Mesendoderm (in vitro differentiated cells): Measurements from ENCODE around the gene ST7.

Source experiments
- DNase-seq: peaks from one replicate; pipeline ENCODE4 v3.0.0; 2013
- H2AK5ac ChIP-seq: 2 replicates; pipeline ENCODE4 v1.6.1; 2013; ENCODE audit warnings: low read length, inconsistent platforms
- H2BK120ac ChIP-seq: 2 replicates; pipeline ENCODE4 v1.6.1; 2013; ENCODE audit warnings: low read depth, mild to moderate bottlenecking, low read length, moderate library complexity, mixed read lengths
- H2BK15ac ChIP-seq: replicated peaks from 2 replicates; pipeline ENCODE4 v1.6.1; 2013; ENCODE audit warnings: low read depth, mild to moderate bottlenecking, moderate library complexity
- H2BK5ac ChIP-seq: 2 replicates; pipeline ENCODE4 v1.6.1; 2013; ENCODE audit warnings: low read length, inconsistent platforms
- H3K18ac ChIP-seq: 2 replicates; pipeline ENCODE4 v1.6.1; 2013; ENCODE audit warnings: mild to moderate bottlenecking, low read length, mixed read lengths
- H3K23ac ChIP-seq: one replicate; pipeline ENCODE4 v1.6.1; 2013; ENCODE audit warnings: low read length
- H3K27ac ChIP-seq: 2 replicates; pipeline ENCODE4 v1.5.1; 2013; ENCODE audit warnings: low read depth, mild to moderate bottlenecking, inconsistent platforms, low read length, moderate library complexity
- H3K27me3 ChIP-seq: 2 replicates; pipeline ENCODE4 v1.6.1; 2013; ENCODE audit warnings: low read length, control low read depth, mild to moderate bottlenecking, inconsistent platforms; ENCODE audit not compliant: insufficient read depth, poor library complexity
- H3K36me3 ChIP-seq: 2 replicates; pipeline ENCODE4 v1.6.1; 2013; ENCODE audit warnings: low read length, inconsistent platforms; ENCODE audit not compliant: control insufficient read depth, insufficient read depth
- H3K4ac ChIP-seq: one replicate; pipeline ENCODE4 v1.6.1; 2013; ENCODE audit warnings: low read depth, mild to moderate bottlenecking, low read length, moderate library complexity
- H3K4me1 ChIP-seq: 2 replicates; pipeline ENCODE4 v1.6.1; 2013; ENCODE audit warnings: low read depth, low read length, inconsistent platforms; ENCODE audit not compliant: control insufficient read depth
- H3K4me2 ChIP-seq: 2 replicates; pipeline ENCODE4 v1.6.1; 2013; ENCODE audit warnings: low read length
- H3K4me3 ChIP-seq: 2 replicates; pipeline ENCODE4 v1.5.1; 2013; ENCODE audit warnings: mild to moderate bottlenecking, low read length
- H3K56ac ChIP-seq: one replicate; pipeline ENCODE4 v1.6.1; 2013; ENCODE audit warnings: low read length
- H3K79me1 ChIP-seq: 2 replicates; pipeline ENCODE4 v1.6.1; 2013; ENCODE audit warnings: low read length, inconsistent platforms
- H3K79me2 ChIP-seq: 2 replicates; pipeline ENCODE4 v1.6.1; 2013; ENCODE audit warnings: mild to moderate bottlenecking, low read length; ENCODE audit not compliant: control insufficient read depth, insufficient read depth
- H3K9ac ChIP-seq: 2 replicates; pipeline ENCODE4 v1.6.1; 2013; ENCODE audit warnings: low read length, inconsistent platforms
- H4K5ac ChIP-seq: one replicate; pipeline ENCODE4 v1.6.1; 2013; ENCODE audit warnings: low read length
- H4K8ac ChIP-seq: one replicate; pipeline ENCODE4 v1.6.1; 2013; ENCODE audit warnings: low read depth, mild to moderate bottlenecking, control low read depth, low read length, moderate library complexity
- WGBS: extraction: QIAGEN DNeasy Blood & Tissue Kit; methylation state at CpG from one replicate; pipeline ENCODE4 v1.1.7; 2013; ENCODE audit warnings: low lambda C conversion rate, missing lambda C conversion rate; ENCODE audit not compliant: insufficient coverage; ENCODE audit errors: extremely low coverage; 5-methylcytosine and 5-hydroxymethylcytosine counted together

The ST7 gene

GRCh38 chr7:117012696-117013095, 59.4 kb downstream of the ST7 start:
- H3K4me2 ChIP-seq, result no peak overlapping the region
- no peaks in the 10 kb centered on the region for H3K27me3 ChIP-seq
- peaks cover 2% of the 10 kb centered on the region for H3K79me1 ChIP-seq
- no peak overlapping the region for H3K27ac ChIP-seq
- H3K36me3 ChIP-seq, result no peaks in the 10 kb centered on the region
- H3K4me1 ChIP-seq, result peaks cover 2% of the 10 kb centered on the region
- no peaks in the 10 kb centered on the region for H3K79me2 ChIP-seq
- no CpG with 5 or more reads among the region's 1 CpG for WGBS
- H3K18ac ChIP-seq, result no peak overlapping the region
- no peak overlapping the region for H4K5ac ChIP-seq
- H3K56ac ChIP-seq, result no peak overlapping the region
- no peak overlapping the region for H2BK5ac ChIP-seq
- no peak overlapping the region for H3K23ac ChIP-seq
- no peak overlapping the region for H2AK5ac ChIP-seq
- no peak overlapping the region for H2BK120ac ChIP-seq
- H4K8ac ChIP-seq, result no peak overlapping the region
- no peak overlapping the region for H2BK15ac ChIP-seq
- DNase-seq, result peak; percentile 65
- no peak overlapping the region for H3K9ac ChIP-seq
- no peak overlapping the region for H3K4ac ChIP-seq
- H3K4me3 ChIP-seq, result no peak overlapping the region

- no peak overlapping the region for H3K18ac ChIP-seq
- no peaks in the 10 kb centered on the region for H3K27me3 ChIP-seq
- no peak overlapping the region for H3K4me3 ChIP-seq
- no peaks in the 10 kb centered on the region for H3K36me3 ChIP-seq
- H3K79me2 ChIP-seq, result no peaks in the 10 kb centered on the region
- H3K4ac ChIP-seq, result no peak overlapping the region
- peaks cover 2% of the 10 kb centered on the region for H3K79me1 ChIP-seq
- 100% methylated on average over 1 of the region's 2 CpGs for WGBS
- DNase-seq, result no peak
- H2BK5ac ChIP-seq, result no peak overlapping the region
- no peak overlapping the region for H2BK15ac ChIP-seq
- no peak overlapping the region for H3K23ac ChIP-seq
- H2BK120ac ChIP-seq, result no peak overlapping the region
- no peak overlapping the region for H3K4me2 ChIP-seq
- no peak overlapping the region for H3K27ac ChIP-seq
- H4K5ac ChIP-seq, result no peak overlapping the region
- peaks cover 2% of the 10 kb centered on the region for H3K4me1 ChIP-seq
- no peak overlapping the region for H3K9ac ChIP-seq
- H3K56ac ChIP-seq, result no peak overlapping the region
- no peak overlapping the region for H2AK5ac ChIP-seq
- H4K8ac ChIP-seq, result no peak overlapping the region
Observed at GRCh38 chr7:117014099-117014656, 60.9 kb downstream of the ST7 start.

GRCh38 chr7:117014673-117015133, 61.4 kb downstream of the ST7 start:
- no peak overlapping the region for H3K27ac ChIP-seq
- H3K4me3 ChIP-seq, result no peak overlapping the region
- no CpG with 5 or more reads among the region's 6 CpGs for WGBS
- H2AK5ac ChIP-seq, result no peak overlapping the region
- H3K27me3 ChIP-seq, result no peaks in the 10 kb centered on the region
- H3K9ac ChIP-seq, result no peak overlapping the region
- H3K4me1 ChIP-seq, result peaks cover 2% of the 10 kb centered on the region
- DNase-seq, result peak; percentile 32
- no peak overlapping the region for H3K4ac ChIP-seq
- H3K56ac ChIP-seq, result no peak overlapping the region
- H4K5ac ChIP-seq, result no peak overlapping the region
- no peak overlapping the region for H3K23ac ChIP-seq
- no peak overlapping the region for H3K4me2 ChIP-seq
- H2BK5ac ChIP-seq, result no peak overlapping the region
- no peaks in the 10 kb centered on the region for H3K79me2 ChIP-seq
- H3K36me3 ChIP-seq, result no peaks in the 10 kb centered on the region
- H3K79me1 ChIP-seq, result peaks cover 2% of the 10 kb centered on the region
- no peak overlapping the region for H2BK15ac ChIP-seq
- H4K8ac ChIP-seq, result no peak overlapping the region
- no peak overlapping the region for H2BK120ac ChIP-seq
- no peak overlapping the region for H3K18ac ChIP-seq

DNA sequence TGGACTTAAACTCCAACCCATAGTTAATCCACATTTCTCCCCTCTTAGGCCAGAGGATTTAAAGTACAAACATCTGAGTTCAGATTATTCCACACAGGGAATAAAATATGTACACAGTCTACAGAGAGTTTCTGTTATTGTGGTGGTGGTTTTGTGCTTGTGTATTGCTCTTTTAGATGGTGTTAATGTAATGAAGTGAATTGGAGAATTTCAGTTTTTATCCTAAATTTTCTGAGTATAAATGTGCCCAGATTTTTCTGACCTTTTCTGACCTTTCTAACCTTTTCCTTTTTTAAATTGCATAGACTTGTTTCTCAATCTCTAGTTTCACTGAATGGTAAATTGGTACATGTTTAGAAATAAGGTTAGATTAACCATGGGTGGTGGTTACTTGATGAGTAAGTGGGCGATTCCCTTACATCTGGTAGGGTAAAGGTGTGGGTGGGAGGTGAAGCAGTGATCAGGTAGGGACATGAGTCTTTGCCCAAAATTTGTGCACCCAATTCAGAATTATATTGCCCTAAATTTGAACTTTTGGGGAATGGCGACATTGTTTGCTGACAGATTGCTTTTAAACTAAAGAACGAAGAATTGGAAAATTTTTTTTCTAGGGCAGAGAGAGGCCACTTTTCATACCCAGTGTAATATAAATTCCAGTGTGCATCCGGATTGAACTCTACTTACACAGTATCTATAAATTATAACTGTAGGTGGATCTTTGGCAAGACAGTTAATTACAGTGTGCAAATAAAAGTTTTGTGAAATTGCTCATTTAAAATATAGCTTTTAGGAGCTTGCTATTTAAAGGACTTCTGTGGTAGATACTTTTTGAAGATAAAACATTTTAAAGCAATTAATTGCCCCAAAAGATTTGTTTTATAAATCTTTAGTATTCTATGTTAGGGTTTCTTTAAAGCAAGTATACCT, 62.2 kb downstream of the ST7 start:
- H3K4me3 ChIP-seq, result no peak overlapping the region

DNA sequence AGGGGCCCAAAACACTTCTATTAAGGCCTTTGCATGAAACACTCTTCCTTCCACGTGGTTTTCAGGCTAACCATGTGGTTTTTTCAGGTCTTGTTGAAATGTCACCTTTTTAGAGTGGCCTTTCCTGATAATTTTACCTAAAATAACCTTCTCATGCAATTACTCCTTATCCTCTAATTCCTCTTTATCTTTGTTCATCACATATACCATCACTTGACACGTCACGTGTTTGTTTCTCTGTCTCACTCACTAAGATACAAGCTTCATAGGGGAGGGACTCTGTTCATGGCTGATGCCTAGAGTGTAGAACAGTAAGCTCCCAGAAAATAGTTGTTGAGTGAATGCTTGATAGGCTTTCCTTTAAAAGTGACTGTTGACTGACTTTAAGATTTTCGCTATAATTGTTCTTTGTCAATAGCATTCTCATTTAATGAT, 63.7 kb downstream of the ST7 start:
- Histone ChIP-seq H3K4me1 (peaks cover 5% of the 10 kb centered on the region), H3K9ac (no peak overlapping the region), H2BK120ac (no peak overlapping the region), H2BK15ac (no peak overlapping the region), H4K5ac (no peak overlapping the region), H3K4ac (no peak overlapping the region), H2AK5ac (no peak overlapping the region), H4K8ac (no peak overlapping the region), H3K36me3 (no peaks in the 10 kb centered on the region), H3K27me3 (no peaks in the 10 kb centered on the region), H3K18ac (no peak overlapping the region), H3K79me2 (no peaks in the 10 kb centered on the region), H3K27ac (no peak overlapping the region), H2BK5ac (no peak overlapping the region), H3K23ac (no peak overlapping the region), H3K4me2 (no peak overlapping the region), H3K79me1 (no peaks in the 10 kb centered on the region), H3K56ac (no peak overlapping the region), H3K4me3 (no peak overlapping the region)
- no peak for DNase-seq
- 100% methylated on average over 2 of the region's 4 CpGs for WGBS

More for the DNA sequence above, 62.2 kb downstream of the ST7 start:
- WGBS, result no CpG with 5 or more reads among the region's 4 CpGs
- H3K4me2 ChIP-seq, result no peak overlapping the region
- no peak overlapping the region for H2BK5ac ChIP-seq
- no peak overlapping the region for H3K9ac ChIP-seq
- no peak overlapping the region for H3K56ac ChIP-seq
- no peak overlapping the region for H3K23ac ChIP-seq
- H3K18ac ChIP-seq, result no peak overlapping the region
- H2BK120ac ChIP-seq, result no peak overlapping the region
- H4K8ac ChIP-seq, result no peak overlapping the region
- H3K36me3 ChIP-seq, result no peaks in the 10 kb centered on the region
- DNase-seq, result no peak
- no peak overlapping the region for H3K4ac ChIP-seq
- no peaks in the 10 kb centered on the region for H3K79me2 ChIP-seq
- H3K4me1 ChIP-seq, result peaks cover 7% of the 10 kb centered on the region
- H4K5ac ChIP-seq, result no peak overlapping the region
- H2AK5ac ChIP-seq, result no peak overlapping the region
- H3K27me3 ChIP-seq, result no peaks in the 10 kb centered on the region
- no peak overlapping the region for H2BK15ac ChIP-seq
- H3K27ac ChIP-seq, result no peak overlapping the region
- H3K79me1 ChIP-seq, result no peaks in the 10 kb centered on the region
